ENCODE data around the gene STX8.
"Not testable (repeated sequence)": the region's sequence is repeated elsewhere in the genome, so short reads cannot be mapped to it uniquely, and the experiment has no call there.

The STX8 gene

DNA sequence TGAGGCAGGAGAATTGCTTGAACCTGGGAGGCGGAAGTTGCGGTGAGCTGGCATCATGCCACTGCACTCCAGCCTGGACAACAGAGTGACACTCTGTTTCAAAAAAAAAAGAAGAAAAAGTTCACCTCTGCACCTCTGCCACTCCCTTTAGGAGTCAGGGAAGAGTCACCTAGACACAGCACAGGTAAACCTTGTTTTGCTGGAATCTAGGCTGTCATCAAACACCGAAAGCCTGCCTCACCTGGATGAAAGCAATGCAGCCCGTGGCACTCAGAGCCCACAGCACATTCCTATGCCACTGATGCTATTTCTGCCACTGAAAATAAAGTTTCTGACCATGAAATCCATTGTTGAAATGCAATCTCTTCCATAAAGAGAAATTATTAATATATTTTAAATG is 23.0 kb upstream of the STX8 start:
- H3K4me3 ChIP-seq (ENCODE audit: low read depth, low read length) = no peak overlapping the region
- TF ChIP-seq CTCF (IDR thresholded peaks at IDR 0.05; ENCODE audit: low read depth, low read length) = no peak

GRCh38 chr17:9597638-9598037 is 22.0 kb upstream of the STX8 start:
- not testable (repeated sequence) for H3K4me3 ChIP-seq (ENCODE audit: low read depth, low read length)

DNA sequence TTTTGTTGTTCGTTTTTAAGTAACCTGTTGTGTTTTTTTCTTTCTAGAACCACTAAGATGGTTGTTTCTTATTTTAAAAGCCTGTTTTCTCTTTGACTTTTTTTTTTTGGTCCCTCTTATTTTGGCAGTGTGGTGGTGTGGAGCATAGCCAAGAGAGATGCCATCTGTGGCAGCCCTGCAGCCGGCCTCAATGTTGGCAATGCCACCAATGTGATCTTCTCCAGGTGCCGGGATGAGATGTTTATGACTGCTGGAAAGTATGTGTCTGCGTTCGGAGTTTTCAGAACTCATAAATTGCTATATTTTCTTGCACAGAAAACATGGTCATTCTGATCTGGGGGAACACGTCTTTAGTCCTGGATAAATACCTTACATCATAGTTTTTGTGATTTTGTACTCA is 18.4 kb upstream of the STX8 start:
- no peak for TF ChIP-seq CTCF (IDR thresholded peaks at IDR 0.05; ENCODE audit: low read depth, low read length)
- no peak overlapping the region for H3K4me3 ChIP-seq (ENCODE audit: low read depth, low read length)

DNA sequence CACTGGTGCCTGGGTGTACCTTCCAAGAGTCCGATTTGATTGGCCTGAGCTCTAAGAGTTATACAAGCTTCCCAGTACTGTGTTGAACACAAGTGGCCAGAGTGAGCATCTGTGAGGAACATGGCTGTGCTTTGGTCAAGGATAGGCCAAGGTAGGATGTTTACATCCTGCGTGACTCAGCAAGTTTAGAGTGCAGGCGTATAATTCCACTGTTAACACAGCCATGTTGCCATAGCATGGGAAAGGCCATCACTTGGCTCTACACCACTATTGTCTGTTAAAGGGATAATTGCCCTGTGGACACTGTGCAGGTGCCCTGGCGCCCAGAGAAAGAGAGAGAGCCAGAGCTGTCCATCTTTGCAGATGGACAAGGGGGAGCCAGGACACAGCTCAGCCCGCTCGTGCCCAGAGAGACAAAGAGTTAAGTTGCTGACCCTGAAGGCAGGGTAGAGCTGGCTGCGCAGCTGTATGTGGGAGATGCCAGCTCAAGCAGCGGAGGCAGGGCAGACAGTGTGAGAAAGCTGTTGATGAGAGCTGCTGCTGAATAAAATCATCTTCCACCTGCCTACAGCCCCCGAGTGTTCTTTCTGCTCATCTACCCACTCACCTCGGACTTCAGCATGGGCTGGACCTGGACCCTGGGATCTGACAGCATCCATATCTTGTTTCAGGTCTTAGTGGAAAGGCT is 12.5 kb upstream of the STX8 start:
- TF ChIP-seq CTCF (IDR thresholded peaks at IDR 0.05; ENCODE audit: low read depth, low read length) = no peak
- H3K4me3 ChIP-seq (ENCODE audit: low read depth, low read length) = no peak overlapping the region

DNA sequence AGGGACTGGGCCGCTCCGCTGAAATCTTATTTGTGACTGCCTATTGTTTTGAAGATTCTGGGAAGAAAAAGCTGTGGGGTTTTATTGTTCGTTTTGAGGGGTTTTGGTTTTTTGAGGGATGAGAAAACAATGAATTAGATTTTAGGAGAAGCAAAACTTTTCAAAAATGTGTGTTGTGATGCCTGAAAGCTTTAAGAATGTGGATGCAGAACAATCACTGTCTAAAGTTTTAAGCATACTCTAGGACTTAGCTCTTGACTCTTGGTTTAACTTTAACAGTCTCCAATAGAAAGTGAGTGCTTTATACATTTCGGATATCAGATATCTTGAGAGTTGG is 1.7 kb upstream of the STX8 start:
- no peak for TF ChIP-seq CTCF (IDR thresholded peaks at IDR 0.05; ENCODE audit: low read depth, low read length)
- no peak overlapping the region for H3K4me3 ChIP-seq (ENCODE audit: low read depth, low read length)

GRCh38 chr17:9576521-9577372 is 1.1 kb upstream of the STX8 start, which contains the start of gene CFAP52:
Gene CFAP52, plus strand, starts transcription at chr17:9576642. Its CDS starts 54 bp downstream, at chr17:9576696.
- TF ChIP-seq CTCF (IDR thresholded peaks at IDR 0.05; ENCODE audit: low read depth, low read length) = peak; percentile 65
- H3K4me3 ChIP-seq (ENCODE audit: low read depth, low read length) = peak within 1 kb of the TSS; percentile 96

DNA sequence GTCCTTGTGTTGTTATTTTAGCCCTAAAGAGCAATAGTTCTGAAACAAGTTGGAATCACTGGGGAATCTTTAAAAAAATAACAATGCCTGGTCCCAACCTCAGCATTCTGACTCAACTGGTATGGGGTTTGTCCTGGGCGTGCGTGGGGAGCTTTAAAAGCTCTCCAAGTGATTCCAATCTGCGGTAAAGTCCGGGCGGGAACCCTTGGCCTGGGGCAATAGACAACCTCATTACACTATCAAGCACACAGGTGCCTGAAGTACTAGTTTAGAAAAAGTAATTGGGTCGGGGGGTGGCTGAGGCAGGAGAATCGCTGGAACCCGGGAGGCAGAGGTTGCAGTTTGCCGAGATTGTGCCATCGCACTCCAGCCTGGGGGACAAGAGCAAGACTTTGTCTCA is 4.4 kb downstream of the STX8 start:
- no peak for TF ChIP-seq CTCF (IDR thresholded peaks at IDR 0.05; ENCODE audit: low read depth, low read length)
- H3K4me3 ChIP-seq (ENCODE audit: low read depth, low read length) = no peak overlapping the region
